WERI-Rb-1 (cell line): ENCODE data around the gene MBLAC1.
A peak's percentile ranks its signal among the peaks of the same experiment; 100 is the strongest.

ENCODE experiments used
- DNase-seq: peaks from one replicate; pipeline ENCODE4 v3.0.0-alpha.2; 2020
- H3K27ac ChIP-seq: fragments of 250-450 bp; sonication (Bioruptor Pico); 2 replicates; pipeline ENCODE4 v1.5.1; 2020; ENCODE audit warnings: mild to moderate bottlenecking, moderate library complexity
- H3K27me3 ChIP-seq: fragments of 250-450 bp; sonication (Bioruptor Pico); 2 replicates; pipeline ENCODE4 v1.5.1; 2021; ENCODE audit warnings: mild to moderate bottlenecking, low read depth, moderate library complexity; ENCODE audit not compliant: insufficient read depth, severe bottlenecking
- H3K36me3 ChIP-seq: fragments of 250-450 bp; sonication (Bioruptor Pico); 2 replicates; pipeline ENCODE4 v1.5.1; 2020; ENCODE audit warnings: mild to moderate bottlenecking, moderate library complexity
- H3K4me3 ChIP-seq: 2 replicates; pipeline ENCODE4 v1.5.1; 2011; ENCODE audit warnings: low read depth, mild to moderate bottlenecking, control low read depth, low read length
- H3K9me3 ChIP-seq: fragments of 250-450 bp; sonication (Bioruptor Pico); 2 replicates; pipeline ENCODE4 v1.5.1; 2021; ENCODE audit warnings: mild to moderate bottlenecking, moderate library complexity; ENCODE audit not compliant: severe bottlenecking
- TF ChIP-seq, protein P1 (sequence below): IDR thresholded peaks from 2 replicates; pipeline ENCODE4 v1.5.1; 2011; ENCODE audit warnings: low read depth, mild to moderate bottlenecking, control low read depth, inconsistent platforms, low read length

MBLAC1 gene

DNA sequence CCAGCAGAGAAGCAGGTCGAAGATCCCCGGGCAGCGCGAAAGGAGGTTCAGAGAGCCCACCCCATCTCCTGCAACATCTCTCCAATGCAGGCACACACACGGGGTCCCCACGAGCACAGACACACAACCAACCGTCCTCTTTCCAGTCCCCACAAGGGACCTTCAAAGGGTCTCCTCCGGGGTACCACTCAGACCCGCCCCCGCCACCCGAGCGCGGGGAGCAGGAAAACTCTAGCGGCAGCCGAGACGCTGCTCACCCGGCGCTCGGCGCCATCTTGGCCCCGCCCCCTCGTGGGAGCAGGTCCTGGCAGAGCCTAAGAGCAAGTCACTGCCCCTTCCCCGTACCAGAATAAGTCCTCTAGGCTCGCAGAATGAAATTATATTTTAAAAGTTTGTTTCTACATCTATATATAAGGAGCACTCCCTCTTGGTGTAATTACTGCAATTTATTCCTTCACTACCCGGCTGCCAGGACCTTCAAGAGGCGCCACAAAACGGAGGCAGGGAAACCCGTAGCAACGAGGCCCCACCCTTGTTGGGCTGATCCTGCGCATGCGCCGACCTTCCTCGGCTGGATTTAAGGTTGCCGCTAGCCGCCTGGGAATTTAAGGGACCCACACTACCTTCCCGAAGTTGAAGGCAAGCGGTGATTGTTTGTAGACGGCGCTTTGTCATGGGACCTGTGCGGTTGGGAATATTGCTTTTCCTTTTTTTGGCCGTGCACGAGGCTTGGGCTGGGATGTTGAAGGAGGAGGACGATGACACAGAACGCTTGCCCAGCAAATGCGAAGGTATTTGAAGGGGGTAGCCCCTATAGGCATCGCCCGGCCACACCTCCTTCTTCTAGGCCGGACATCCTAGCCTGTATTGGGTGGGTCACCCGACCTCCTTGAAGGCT is 7.4 kb upstream of the MBLAC1 start, which contains the start of the genes CNPY4 and TAF6:
Gene CNPY4, plus strand, starts transcription at position 563 of the 898 bp plus-strand sequence. Its CDS starts 111 bp downstream, at position 674.
Gene TAF6, minus strand, starts transcription at position 287 of the 898 bp plus-strand sequence. CDS start 5,149 bp downstream, outside the sequence.
- Histone ChIP-seq H3K9me3 (no peaks in the 10 kb centered on the region), H3K4me3 (peak within 1 kb of the TSS; percentile 88), H3K36me3 (no peaks in the 10 kb centered on the region; the same call in none of the 2 replicates), H3K27ac (peak within 1 kb of the TSS; percentile 90), H3K27me3 (no peaks in the 10 kb centered on the region)
- TF ChIP-seq, protein P1, sequence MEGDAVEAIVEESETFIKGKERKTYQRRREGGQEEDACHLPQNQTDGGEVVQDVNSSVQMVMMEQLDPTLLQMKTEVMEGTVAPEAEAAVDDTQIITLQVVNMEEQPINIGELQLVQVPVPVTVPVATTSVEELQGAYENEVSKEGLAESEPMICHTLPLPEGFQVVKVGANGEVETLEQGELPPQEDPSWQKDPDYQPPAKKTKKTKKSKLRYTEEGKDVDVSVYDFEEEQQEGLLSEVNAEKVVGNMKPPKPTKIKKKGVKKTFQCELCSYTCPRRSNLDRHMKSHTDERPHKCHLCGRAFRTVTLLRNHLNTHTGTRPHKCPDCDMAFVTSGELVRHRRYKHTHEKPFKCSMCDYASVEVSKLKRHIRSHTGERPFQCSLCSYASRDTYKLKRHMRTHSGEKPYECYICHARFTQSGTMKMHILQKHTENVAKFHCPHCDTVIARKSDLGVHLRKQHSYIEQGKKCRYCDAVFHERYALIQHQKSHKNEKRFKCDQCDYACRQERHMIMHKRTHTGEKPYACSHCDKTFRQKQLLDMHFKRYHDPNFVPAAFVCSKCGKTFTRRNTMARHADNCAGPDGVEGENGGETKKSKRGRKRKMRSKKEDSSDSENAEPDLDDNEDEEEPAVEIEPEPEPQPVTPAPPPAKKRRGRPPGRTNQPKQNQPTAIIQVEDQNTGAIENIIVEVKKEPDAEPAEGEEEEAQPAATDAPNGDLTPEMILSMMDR = no peak
- DNase-seq = peak; percentile 96

DNA sequence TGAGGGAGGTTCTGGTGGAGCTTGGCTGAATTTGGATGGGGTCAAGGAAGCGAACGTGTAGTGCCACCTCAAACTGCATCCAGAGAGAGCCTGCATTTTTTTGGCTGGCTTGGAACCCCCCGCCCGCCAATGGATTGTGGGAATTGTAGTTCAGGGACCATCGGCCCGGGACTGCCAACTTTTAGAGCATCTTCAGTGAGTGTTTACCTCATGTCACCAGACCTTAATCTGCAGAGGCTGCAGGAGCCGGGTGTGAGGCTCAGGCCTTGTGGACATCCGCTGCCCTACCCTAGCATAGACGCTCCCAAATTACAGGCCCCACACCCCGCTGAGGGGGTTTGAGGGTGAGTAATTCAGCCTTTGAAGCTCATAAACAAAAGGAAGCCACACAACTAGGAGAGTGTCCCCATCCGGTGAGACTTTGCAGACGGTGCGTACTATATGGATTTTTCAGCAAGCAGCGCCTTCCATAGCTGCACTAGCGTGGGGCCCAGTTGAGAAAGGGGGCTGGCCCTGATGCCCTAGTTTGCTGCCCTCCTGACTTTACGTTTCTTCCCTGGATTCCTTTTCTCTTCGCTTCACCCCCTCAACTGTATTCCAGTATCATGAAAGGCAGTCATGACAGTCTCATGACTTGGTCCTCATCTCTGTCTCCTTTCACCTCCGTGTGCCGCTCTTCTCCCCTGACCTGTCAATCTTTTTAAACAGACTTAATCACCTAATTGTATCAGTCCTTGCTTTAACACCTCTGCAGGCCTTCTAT is 6.6 kb upstream of the MBLAC1 start:
- Histone ChIP-seq H3K27me3 (no peaks in the 10 kb centered on the region), H3K4me3 (peak overlapping the region; percentile 88), H3K27ac (peak overlapping the region; percentile 90), H3K9me3 (no peaks in the 10 kb centered on the region), H3K36me3 (peaks cover 4% of the 10 kb centered on the region)
- peak; percentile 53 for DNase-seq
- TF ChIP-seq, protein P1 = no peak

DNA sequence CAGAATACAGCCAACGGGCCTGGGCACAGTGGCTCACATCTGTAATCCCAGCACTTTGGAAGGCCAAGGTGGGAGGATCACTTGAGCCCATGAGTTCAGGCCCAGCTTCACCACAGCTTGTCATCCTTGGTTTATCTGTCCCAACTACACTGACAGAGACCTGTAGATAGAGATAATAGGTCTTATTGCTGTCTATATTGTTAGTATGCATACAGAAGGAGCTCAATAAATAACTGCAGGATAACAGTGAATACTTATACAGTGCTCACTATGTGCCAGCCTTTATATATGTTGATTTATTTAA is 6.1 kb upstream of the MBLAC1 start:
- H3K9me3 ChIP-seq = no peaks in the 10 kb centered on the region
- no peak for DNase-seq
- no peak overlapping the region for H3K27ac ChIP-seq
- TF ChIP-seq, protein P1 = no peak
- H3K36me3 ChIP-seq = peaks cover 8% of the 10 kb centered on the region
- no peaks in the 10 kb centered on the region for H3K27me3 ChIP-seq
- peak overlapping the region; percentile 88; the same call in 1 of the 2 replicates for H3K4me3 ChIP-seq

DNA sequence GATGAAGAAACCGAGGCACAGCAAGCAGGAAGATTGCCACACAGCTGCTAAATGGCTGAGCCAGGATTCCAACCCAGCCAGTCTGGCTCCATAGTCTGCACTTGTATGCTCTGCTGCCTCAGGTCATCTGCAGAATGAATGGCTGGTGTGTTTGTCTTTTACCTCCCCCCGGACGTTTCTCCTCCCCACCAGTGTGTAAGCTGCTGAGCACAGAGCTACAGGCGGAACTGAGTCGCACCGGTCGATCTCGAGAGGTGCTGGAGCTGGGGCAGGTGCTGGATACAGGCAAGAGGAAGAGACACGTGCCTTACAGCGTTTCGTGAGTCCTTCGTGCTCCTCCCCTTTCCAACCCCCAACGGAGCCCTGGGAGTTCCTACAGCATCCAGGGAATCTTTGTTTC is 4.7 kb upstream of the MBLAC1 start:
- TF ChIP-seq, protein P1 = no peak
- H3K36me3 ChIP-seq = peaks cover 8% of the 10 kb centered on the region; the same call in 1 of the 2 replicates
- no peak overlapping the region for H3K4me3 ChIP-seq
- H3K27me3 ChIP-seq = no peaks in the 10 kb centered on the region
- no peak overlapping the region for H3K27ac ChIP-seq
- no peaks in the 10 kb centered on the region for H3K9me3 ChIP-seq
- no peak for DNase-seq

DNA sequence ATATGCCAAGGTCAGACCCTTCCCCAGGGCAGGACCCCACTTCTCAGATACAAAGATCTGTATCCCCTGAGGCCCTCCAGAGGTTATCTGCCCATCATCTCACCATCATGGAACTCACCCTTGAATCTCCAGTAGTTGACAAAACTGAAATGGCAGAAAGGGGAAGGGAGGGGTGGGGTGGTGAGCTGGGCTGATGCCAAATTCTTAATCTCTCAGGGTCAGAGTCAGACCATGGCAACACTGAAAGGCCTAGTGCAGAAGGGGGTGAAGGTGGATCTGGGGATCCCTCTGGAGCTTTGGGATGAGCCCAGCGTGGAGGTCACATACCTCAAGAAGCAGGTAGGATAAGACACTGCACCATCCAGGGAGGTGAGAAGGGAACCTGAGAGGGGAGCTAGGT is 4.2 kb upstream of the MBLAC1 start:
- DNase-seq = no peak
- Histone ChIP-seq H3K36me3 (peaks cover 8% of the 10 kb centered on the region; the same call in 1 of the 2 replicates), H3K27ac (no peak overlapping the region), H3K4me3 (no peak overlapping the region), H3K27me3 (no peaks in the 10 kb centered on the region), H3K9me3 (no peaks in the 10 kb centered on the region)
- TF ChIP-seq, protein P1 = no peak
